Stimulated activated CD4-positive, alpha-beta T cell treated with anti-CD3 and anti-CD28 coated beads, Interleukin-2, amount 100 ng/mL, for 4 hours (primary cell): ENCODE measurements around the gene IL3.

Experiments
- DNase-seq: peaks from one replicate; pipeline ENCODE4 v3.0.0-alpha.2; 2020; ENCODE audit warnings: low read depth

Gene IL3

GRCh38 chr5:132026516-132027008, 33.9 kb upstream of the IL3 start:
- DNase-seq = no peak

GRCh38 chr5:132027027-132027426, 33.4 kb upstream of the IL3 start:
- no peak for DNase-seq

- DNase-seq = no peak
Observed at GRCh38 chr5:132029609-132030330, 30.7 kb upstream of the IL3 start.

GRCh38 chr5:132030610-132031009, 29.8 kb upstream of the IL3 start:
- DNase-seq = no peak

GRCh38 chr5:132032196-132032595, 28.3 kb upstream of the IL3 start:
- no peak for DNase-seq

- no peak for DNase-seq
Observed at GRCh38 chr5:132033122-132033521, 27.3 kb upstream of the IL3 start.

- no peak for DNase-seq
Observed at GRCh38 chr5:132037353-132037752, 23.1 kb upstream of the IL3 start.

- DNase-seq = no peak
Observed at GRCh38 chr5:132044207-132044606, 16.2 kb upstream of the IL3 start.

GRCh38 chr5:132046880-132047299, 13.6 kb upstream of the IL3 start:
- DNase-seq = no peak

GRCh38 chr5:132049093-132049492, 11.4 kb upstream of the IL3 start:
- DNase-seq = no peak

- no peak for DNase-seq
Observed at GRCh38 chr5:132049559-132049958, 10.9 kb upstream of the IL3 start.

- DNase-seq = no peak
Observed at GRCh38 chr5:132050136-132050535, 10.3 kb upstream of the IL3 start.

- DNase-seq = no peak
Observed at GRCh38 chr5:132050661-132051552, 9.5 kb upstream of the IL3 start.

GRCh38 chr5:132052520-132052919, 7.9 kb upstream of the IL3 start:
- DNase-seq = no peak

GRCh38 chr5:132053483-132053882, 7.0 kb upstream of the IL3 start:
- no peak for DNase-seq

GRCh38 chr5:132054031-132054696, 6.3 kb upstream of the IL3 start:
- no peak for DNase-seq

- DNase-seq = no peak
Observed at GRCh38 chr5:132054697-132055440, 5.6 kb upstream of the IL3 start.

- DNase-seq = no peak
Observed at GRCh38 chr5:132055441-132055807, 5.0 kb upstream of the IL3 start.

- no peak for DNase-seq
Observed at GRCh38 chr5:132055808-132056609, 4.4 kb upstream of the IL3 start.

- DNase-seq = no peak
Observed at GRCh38 chr5:132056610-132057497, 3.6 kb upstream of the IL3 start.
